H1 (cell line): Measurements from ENCODE around the gene MGME1. TPM values are rescaled to one million over a fixed set of nuclear protein-coding genes. Genes with fewer than 3 reads are reported as not detected.
"Not testable (repeated sequence)": the region's sequence is repeated elsewhere in the genome, so short reads cannot be mapped to it uniquely, and the experiment has no call there.

Experiments
- CTCF ChIA-PET: fragments of 300-600 bp; sonication (Branson Sonifier 250); formaldehyde crosslinking; loops from one replicate; lab custom pipeline; 2021; ENCODE audit not compliant: partially characterized antibody; lab: Charles Lee
- POLR2A ChIA-PET: fragments of 300-600 bp; sonication (Branson Sonifier 250); formaldehyde crosslinking; loops from one replicate; lab custom pipeline; 2021; ENCODE audit warnings: inconsistent platforms; ENCODE audit not compliant: partially characterized antibody; lab: Charles Lee
- DNase-seq, 2 experiments: peaks; one replicate each; pipeline versions ENCODE4 v3.0.0 to v3.0.0-alpha.2; 2010 to 2022; ENCODE audit warnings: low spot score in 2 of 2, low read depth in 1 of 2, mixed read lengths in 1 of 2
- FAIRE-seq: peaks from 2 replicates; lab custom pipeline; 2011; peaks lifted over from hg19 to GRCh38; lab: Jason Lieb, UNC
- H2AFZ ChIP-seq: 2 replicates; pipeline ENCODE4 v1.8.1; 2012; ENCODE audit warnings: low read length, inconsistent platforms
- H2AK5ac ChIP-seq: 2 replicates; pipeline ENCODE4 v1.6.1; 2013; ENCODE audit warnings: low read depth, low read length
- H2BK120ac ChIP-seq: replicated peaks from 2 replicates; pipeline ENCODE3; 2013; ENCODE audit warnings: low read depth, low read length, inconsistent platforms
- H2BK12ac ChIP-seq: 2 replicates; pipeline ENCODE4 v1.6.1; 2013; ENCODE audit warnings: low read depth, low read length
- H2BK15ac ChIP-seq: 2 replicates; pipeline ENCODE4 v1.6.1; 2013; ENCODE audit warnings: low read length
- H2BK20ac ChIP-seq: 2 replicates; pipeline ENCODE4 v1.6.1; 2013; ENCODE audit warnings: low read length
- H2BK5ac ChIP-seq: 2 replicates; pipeline ENCODE4 v1.6.1; 2013; ENCODE audit warnings: low read depth, low read length
- H3K14ac ChIP-seq: 2 replicates; pipeline ENCODE4 v1.6.1; 2013; ENCODE audit warnings: inconsistent platforms; ENCODE audit not compliant: insufficient read length
- H3K18ac ChIP-seq: 2 replicates; pipeline ENCODE4 v1.6.1; 2013; ENCODE audit warnings: low read length; ENCODE audit errors: extremely low read depth
- H3K23ac ChIP-seq: 2 replicates; pipeline ENCODE4 v1.6.1; 2013; ENCODE audit warnings: inconsistent platforms; ENCODE audit not compliant: insufficient read length
- H3K23me2 ChIP-seq: 2 replicates; pipeline ENCODE4 v1.6.1; 2013; ENCODE audit warnings: low read depth, low read length
- H3K27ac ChIP-seq: 2 replicates; pipeline ENCODE4 v1.6.1; 2011; ENCODE audit warnings: low read depth, low read length, inconsistent platforms
- H3K27me3 ChIP-seq, 4 experiments: replicated peaks in 1 of 4; 1 replicate in 1 of 4; 2 replicates in 3 of 4; pipeline versions ENCODE4 v1.6.1 to v1.8.1; 2011 to 2013; ENCODE audit warnings: low read length in 3 of 4, mild to moderate bottlenecking in 3 of 4, inconsistent platforms in 2 of 4, mixed read lengths in 2 of 4, moderate library complexity in 1 of 4; ENCODE audit not compliant: control insufficient read depth in 3 of 4, insufficient read depth in 3 of 4; ENCODE audit errors: extremely low read depth in 1 of 4
- H3K36me3 ChIP-seq, 4 experiments: 2 replicates each; pipeline versions ENCODE4 v1.6.1 to v1.8.1; 2011 to 2013; ENCODE audit warnings: mild to moderate bottlenecking in 4 of 4, low read length in 3 of 4, moderate library complexity in 2 of 4, control low read depth in 1 of 4, inconsistent platforms in 1 of 4; ENCODE audit not compliant: insufficient read depth in 4 of 4, control insufficient read depth in 2 of 4
- H3K4ac ChIP-seq: replicated peaks from 2 replicates; pipeline ENCODE3; 2013; ENCODE audit warnings: low read length, low read depth, mixed read lengths, inconsistent platforms; ENCODE audit not compliant: insufficient read length
- H3K4me1 ChIP-seq, 4 experiments: replicated peaks in 1 of 4; 1 replicate in 1 of 4; 2 replicates in 3 of 4; pipeline versions ENCODE4 v1.6.1 to v1.8.1; 2011 to 2013; ENCODE audit warnings: low read length in 3 of 4, inconsistent platforms in 2 of 4, mixed read lengths in 1 of 4; ENCODE audit not compliant: insufficient read depth in 4 of 4, control insufficient read depth in 3 of 4
- H3K4me2 ChIP-seq, 2 experiments: 2 replicates each; pipeline versions ENCODE4 v1.6.1 to v1.8.1; 2011 to 2013; ENCODE audit warnings: low read depth in 2 of 2, low read length in 2 of 2, control low read depth in 1 of 2, inconsistent platforms in 1 of 2, mild to moderate bottlenecking in 1 of 2; ENCODE audit not compliant: insufficient read depth in 1 of 2
- H3K4me3 ChIP-seq, 4 experiments: fragments of 200-600, 300-600 bp in 1 of 4; sonication (generic), shearing (Covaris generic), sonication (Bioruptor Twin) in 1 of 4; 2 replicates each; pipeline versions ENCODE4 v1.5.1 to v1.8.1; 2011 to 2016; ENCODE audit warnings: low read length in 4 of 4, low read depth in 3 of 4, control low read depth in 2 of 4, inconsistent platforms in 2 of 4, mild to moderate bottlenecking in 2 of 4, mixed read lengths in 1 of 4, moderate library complexity in 1 of 4; ENCODE audit not compliant: insufficient read depth in 2 of 4; ENCODE audit errors: extremely low read depth in 1 of 4
- H3K56ac ChIP-seq: replicated peaks from 2 replicates; pipeline ENCODE3; 2013; ENCODE audit warnings: low read depth, mild to moderate bottlenecking, mixed read lengths, low read length, inconsistent platforms; ENCODE audit not compliant: insufficient read length
- H3K79me1 ChIP-seq: 2 replicates; pipeline ENCODE4 v1.6.1; 2013; ENCODE audit warnings: low read depth, low read length, control low read depth
- H3K79me2 ChIP-seq, 2 experiments: 2 replicates each; pipeline versions ENCODE4 v1.6.1 to v1.8.1; 2012 to 2013; ENCODE audit warnings: low read length in 2 of 2, mild to moderate bottlenecking in 2 of 2, inconsistent platforms in 1 of 2; ENCODE audit not compliant: insufficient read depth in 2 of 2, control insufficient read depth in 1 of 2
- H3K9ac ChIP-seq, 4 experiments: replicated peaks in 1 of 4; 1 replicate in 1 of 4; 2 replicates in 3 of 4; pipeline versions ENCODE4 v1.6.1 to v1.8.1; 2011 to 2013; ENCODE audit warnings: low read depth in 3 of 4, low read length in 3 of 4, control low read depth in 2 of 4, mild to moderate bottlenecking in 2 of 4, moderate library complexity in 2 of 4, inconsistent platforms in 1 of 4; ENCODE audit errors: extremely low read depth in 1 of 4
- H3K9me3 ChIP-seq, 2 experiments: 2 replicates each; pipeline versions ENCODE4 v1.6.1 to v1.8.1; 2012 to 2013; ENCODE audit warnings: mild to moderate bottlenecking in 2 of 2, moderate library complexity in 2 of 2, control low read depth in 1 of 2, inconsistent platforms in 1 of 2, low read depth in 1 of 2, low read length in 1 of 2, mixed read lengths in 1 of 2; ENCODE audit not compliant: insufficient read depth in 2 of 2
- H4K20me1 ChIP-seq, 2 experiments: replicated peaks in 1 of 2; 2 replicates each; pipeline versions ENCODE3 to v1.8.1; 2011 to 2013; ENCODE audit warnings: inconsistent platforms in 2 of 2, low read length in 2 of 2, mild to moderate bottlenecking in 1 of 2; ENCODE audit not compliant: insufficient read depth in 2 of 2, control insufficient read depth in 1 of 2
- H4K5ac ChIP-seq: 2 replicates; pipeline ENCODE4 v1.6.1; 2013; ENCODE audit warnings: low read length, low read depth, mixed read lengths, inconsistent platforms; ENCODE audit not compliant: insufficient read length
- H4K8ac ChIP-seq: 2 replicates; pipeline ENCODE4 v1.8.0; 2013; ENCODE audit warnings: mild to moderate bottlenecking, moderate library complexity, low read length, inconsistent platforms; ENCODE audit not compliant: insufficient read depth; ENCODE audit errors: extremely low read depth
- H4K91ac ChIP-seq: replicated peaks from 2 replicates; pipeline ENCODE3; 2013; ENCODE audit warnings: low read length, mixed read lengths, inconsistent platforms; ENCODE audit not compliant: insufficient read length
- WGBS, 2 experiments: shearing (Covaris generic) in 1 of 2; methylation state at CpG; one replicate each; pipeline versions ENCODE4 v1.1.6 to v1.1.7; 2013 to 2015; ENCODE audit warnings: low lambda C conversion rate in 2 of 2, mixed read lengths in 2 of 2, inconsistent platforms in 1 of 2, low coverage in 1 of 2, missing lambda C conversion rate in 1 of 2; ENCODE audit not compliant: insufficient replicate concordance in 2 of 2, insufficient coverage in 1 of 2, insufficient read length in 1 of 2; ENCODE audit errors: extremely low coverage in 1 of 2, missing lambda C conversion rate in 1 of 2; 5-methylcytosine and 5-hydroxymethylcytosine counted together
- polyA plus RNA-seq, 7 experiments: library from polyadenylated mRNA; depleted of rRNA in 3 of 7; stranded (reverse) in 5 of 7; unstranded in 2 of 7; fragments of >200 nt in 5 of 7; fragments of 200-250 nt in 2 of 7; gene quantifications; 1 replicate in 5 of 7; 2 replicates in 1 of 7; 4 replicates in 1 of 7; pipeline versions ENCODE4 v1.2.1 to v1.2.3, GENCODE V29; 2011 to 2013; ENCODE audit warnings: missing spikeins in 2 of 7, mixed read lengths in 2 of 7
- total RNA-seq: library from RNA; stranded (reverse); fragmentation: NEBNext Ultra II Directional; extraction: Animal tissue kit (Norgen Biotek cat#: 25700); gene quantifications from 2 replicates; pipeline ENCODE4 v1.2.1, GENCODE V29; 2021

MGME1 gene
- total and polyA plus RNA-seq, 2 of the 8 experiments (the other 6 are each of a cell fraction or from before 2014, with no cell fraction given): 27.7 to 59.0 TPM

GRCh38 chr20:18027011-18027410 lies 58.2 kb downstream of the MGME1 start:
- H3K4me2 ChIP-seq, H2AK5ac ChIP-seq, H3K4me3 ChIP-seq, H4K20me1 ChIP-seq, H3K27ac ChIP-seq, H4K91ac ChIP-seq, CTCF ChIA-PET, H3K27me3 ChIP-seq, H3K79me2 ChIP-seq, H4K5ac ChIP-seq, H3K18ac ChIP-seq, POLR2A ChIA-PET, H3K23ac ChIP-seq, H2BK12ac ChIP-seq, H2BK15ac ChIP-seq, H3K4ac ChIP-seq, H3K14ac ChIP-seq, H3K9me3 ChIP-seq, H2BK20ac ChIP-seq, FAIRE-seq, H2BK5ac ChIP-seq, H4K8ac ChIP-seq, H2AFZ ChIP-seq, H2BK120ac ChIP-seq, H3K79me1 ChIP-seq, H3K9ac ChIP-seq, H3K56ac ChIP-seq, H3K4me1 ChIP-seq, DNase-seq: not testable (repeated sequence)
- Histone ChIP-seq H3K23me2 (peaks cover 11% of the 10 kb centered on the region; the same call in 1 of the 2 replicates), H3K36me3 (peaks cover 8 to 21% (median 13%) of the 10 kb centered on the region in 4 experiments; a peak in 5 of 8 replicates)
- 93% methylated on average over 7 of the region's 7 CpGs; no CpG with 5 or more reads in 1 of the 2 experiments for WGBS, 2 experiments
